GM21526 (cell line): Measurements from ENCODE around the gene EEFSEC.
A peak's percentile ranks its signal among the peaks of the same experiment; 100 is the strongest.

Experiments
- ATAC-seq: cut with Tn5 transposase; IDR thresholded peaks from one replicate; pipeline ENCODE4 v1.9.1; 2021; ENCODE audit warnings: moderate library complexity; ENCODE audit not compliant: unreplicated experiment, low FRiP score

EEFSEC gene

GRCh38 chr3:128418900-128419299 lies 265.6 kb downstream of the EEFSEC start:
- no peak for ATAC-seq

- ATAC-seq = no peak
Measured at GRCh38 chr3:128419311-128419710, 266.0 kb downstream of the EEFSEC start.

GRCh38 chr3:128420289-128420688 lies 267.0 kb downstream of the EEFSEC start:
- ATAC-seq = no peak

GRCh38 chr3:128420720-128421438 lies 267.6 kb downstream of the EEFSEC start:
- ATAC-seq = no peak

- ATAC-seq = no peak
Measured at GRCh38 chr3:128421439-128421836, 268.2 kb downstream of the EEFSEC start.

GRCh38 chr3:128421966-128422365 lies 268.7 kb downstream of the EEFSEC start:
- ATAC-seq = no peak

GRCh38 chr3:128422762-128423524 lies 269.7 kb downstream of the EEFSEC start:
- ATAC-seq = no peak

GRCh38 chr3:128423525-128424147 lies 270.4 kb downstream of the EEFSEC start:
- ATAC-seq = no peak

- no peak for ATAC-seq
Measured at GRCh38 chr3:128424508-128425069, 271.3 kb downstream of the EEFSEC start.

GRCh38 chr3:128425142-128425845 lies 272.0 kb downstream of the EEFSEC start:
- ATAC-seq = no peak

GRCh38 chr3:128425846-128426127 lies 272.5 kb downstream of the EEFSEC start:
- no peak for ATAC-seq

GRCh38 chr3:128426128-128426921 lies 273.0 kb downstream of the EEFSEC start:
- peak; percentile 64 for ATAC-seq

- ATAC-seq = no peak
Measured at GRCh38 chr3:128427175-128427857, 274.0 kb downstream of the EEFSEC start.

GRCh38 chr3:128427872-128428822 lies 274.9 kb downstream of the EEFSEC start:
- ATAC-seq = no peak

GRCh38 chr3:128429275-128429674 lies 276.0 kb downstream of the EEFSEC start:
- no peak for ATAC-seq

GRCh38 chr3:128429751-128430150 lies 276.5 kb downstream of the EEFSEC start:
- no peak for ATAC-seq

GRCh38 chr3:128430301-128430700 lies 277.0 kb downstream of the EEFSEC start:
- no peak for ATAC-seq

- ATAC-seq = no peak
Measured at GRCh38 chr3:128430731-128431130, 277.4 kb downstream of the EEFSEC start.
